Nephron progenitor cell (in vitro differentiated cells): Measurements from ENCODE around the gene AK1.

Source experiments
- DNase-seq: peaks from one replicate; pipeline ENCODE4 v3.0.0; 2021
- H3K27ac Mint-ChIP-seq: 2 replicates; pipeline ENCODE4 v1.8.0; 2021; ENCODE audit warnings: mild to moderate bottlenecking, moderate library complexity, mixed read lengths
- H3K27me3 Mint-ChIP-seq: 2 replicates; pipeline ENCODE4 v1.8.0; 2021; ENCODE audit warnings: mild to moderate bottlenecking, low read depth, mixed read lengths; ENCODE audit not compliant: poor library complexity
- H3K36me3 Mint-ChIP-seq: 2 replicates; pipeline ENCODE4 v1.8.0; 2021; ENCODE audit warnings: low read depth, mixed read lengths
- H3K4me1 Mint-ChIP-seq: 2 replicates; pipeline ENCODE4 v1.8.0; 2021; ENCODE audit warnings: mixed read lengths
- H3K4me3 Mint-ChIP-seq: 2 replicates; pipeline ENCODE4 v1.8.0; 2021; ENCODE audit warnings: mild to moderate bottlenecking, moderate library complexity, mixed read lengths
- H3K9me3 Mint-ChIP-seq: 2 replicates; pipeline ENCODE4 v1.8.0; 2021; ENCODE audit warnings: mild to moderate bottlenecking, moderate library complexity, mixed read lengths
- CTCF ChIP-seq: fragments of 200-600 bp; sonication (generic); IDR thresholded peaks from 2 replicates; pipeline ENCODE4 v1.5.0; 2021; ENCODE audit warnings: antibody characterized with exemption

AK1 gene

DNA sequence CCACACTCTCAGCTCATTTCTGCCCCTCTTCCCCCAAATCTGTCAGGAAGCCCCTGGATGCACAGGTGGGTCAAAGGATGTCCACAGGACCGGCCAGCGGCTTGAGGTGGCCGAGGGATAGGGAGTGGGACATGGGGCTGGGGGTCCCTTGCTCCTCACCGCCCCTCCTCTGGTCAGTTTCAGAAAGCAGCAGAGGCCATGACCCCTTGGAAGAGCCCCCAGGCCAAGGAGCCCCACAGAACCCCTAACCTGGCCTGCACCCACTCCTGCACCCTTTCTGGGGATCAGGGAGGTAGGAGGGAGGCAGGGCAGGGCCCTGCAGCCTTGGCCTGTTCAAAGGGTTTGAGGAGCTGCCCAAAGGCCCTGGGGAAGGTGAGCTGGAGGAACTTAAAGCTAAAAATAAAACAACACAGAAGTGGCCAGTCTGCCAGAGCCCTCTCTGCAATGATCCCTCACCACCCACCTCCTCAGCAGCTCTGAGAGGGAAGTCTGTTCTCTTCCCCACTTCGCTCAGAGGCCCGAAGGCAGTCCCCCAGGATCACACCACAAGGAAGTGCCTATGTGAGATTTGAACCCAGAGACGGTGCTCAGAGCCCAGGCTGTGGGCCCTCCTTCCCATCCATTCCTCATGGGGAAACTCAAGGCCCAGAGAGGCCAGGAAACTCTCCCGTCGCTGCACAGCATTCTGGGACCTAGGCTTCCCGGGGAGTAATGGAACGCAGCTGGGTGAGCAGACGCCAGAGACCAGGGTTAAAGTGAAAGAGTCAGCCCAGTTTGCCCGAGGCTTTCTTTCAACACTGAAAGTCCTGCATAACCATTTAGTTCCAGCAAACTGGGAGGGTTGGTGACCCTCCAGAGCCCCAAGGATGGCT is 23.9 kb downstream of the AK1 start:
- peaks cover 7% of the 10 kb centered on the region for H3K36me3 Mint-ChIP-seq
- no peak overlapping the region for H3K4me3 Mint-ChIP-seq
- no peak overlapping the region for H3K27ac Mint-ChIP-seq
- peaks cover 15% of the 10 kb centered on the region for H3K9me3 Mint-ChIP-seq
- peaks cover 51% of the 10 kb centered on the region for H3K4me1 Mint-ChIP-seq
- peaks cover 2% of the 10 kb centered on the region for H3K27me3 Mint-ChIP-seq
- TF ChIP-seq CTCF = no peak
- no peak for DNase-seq

- peaks cover 52% of the 10 kb centered on the region for H3K4me1 Mint-ChIP-seq
- H3K9me3 Mint-ChIP-seq = peaks cover 17% of the 10 kb centered on the region
- H3K36me3 Mint-ChIP-seq = peaks cover 7% of the 10 kb centered on the region
- no peak overlapping the region for H3K4me3 Mint-ChIP-seq
- DNase-seq = no peak
- no peak overlapping the region for H3K27ac Mint-ChIP-seq
- TF ChIP-seq CTCF = no peak
- H3K27me3 Mint-ChIP-seq = peaks cover 2% of the 10 kb centered on the region
These were observed 24.6 kb downstream of the AK1 start for GRCh38 chr9:127852829-127853228.

DNA sequence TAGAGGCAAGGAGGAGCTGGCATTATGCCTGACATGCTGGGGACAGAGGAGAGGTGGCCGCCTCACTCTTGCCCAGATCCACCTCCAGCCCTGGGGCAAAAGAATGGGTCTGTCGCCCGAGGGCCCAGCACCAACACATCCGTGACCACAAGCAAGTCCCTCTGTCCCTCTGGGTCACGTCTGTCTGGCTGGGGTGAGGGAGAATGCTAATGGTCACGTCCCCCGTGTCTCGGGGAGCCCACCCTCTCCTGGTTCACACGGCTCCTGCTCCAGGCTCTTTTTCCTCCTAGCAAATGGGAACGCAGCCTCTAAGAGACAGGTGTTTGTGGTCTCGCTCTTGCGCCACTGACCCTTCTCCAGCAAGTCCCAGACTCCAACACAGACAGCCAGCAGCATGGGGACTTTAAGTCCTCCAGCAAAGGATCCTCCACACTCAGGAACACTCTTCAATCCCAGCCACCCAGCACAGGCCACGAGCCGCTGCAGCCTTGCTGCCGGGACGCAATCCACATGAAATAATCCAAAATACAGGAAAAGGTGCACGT is 27.1 kb downstream of the AK1 start:
- Mint-ChIP-seq H3K36me3 (peaks cover 7% of the 10 kb centered on the region), H3K9me3 (peaks cover 17% of the 10 kb centered on the region), H3K4me1 (peaks cover 45% of the 10 kb centered on the region), H3K27ac (no peak overlapping the region), H3K27me3 (peaks cover 5% of the 10 kb centered on the region), H3K4me3 (no peak overlapping the region)
- DNase-seq = no peak
- no peak for TF ChIP-seq CTCF

GRCh38 chr9:127848756-127849504 is 28.5 kb downstream of the AK1 start:
- Mint-ChIP-seq H3K27me3 (peaks cover 5% of the 10 kb centered on the region), H3K4me1 (peaks cover 52% of the 10 kb centered on the region), H3K36me3 (peaks cover 7% of the 10 kb centered on the region), H3K4me3 (no peak overlapping the region), H3K27ac (peak overlapping the region; percentile 71), H3K9me3 (peaks cover 17% of the 10 kb centered on the region)
- no peak for TF ChIP-seq CTCF
- DNase-seq = no peak

GRCh38 chr9:127847833-127848755 is 29.4 kb downstream of the AK1 start:
- Mint-ChIP-seq H3K27ac (no peak overlapping the region), H3K4me3 (no peak overlapping the region), H3K4me1 (peaks cover 49% of the 10 kb centered on the region), H3K9me3 (peaks cover 17% of the 10 kb centered on the region), H3K36me3 (peaks cover 7% of the 10 kb centered on the region), H3K27me3 (peaks cover 5% of the 10 kb centered on the region)
- no peak for DNase-seq
- TF ChIP-seq CTCF = no peak
